SK-N-SH (cell line): ENCODE results near the gene ESRRG. TPM values are rescaled to one million over a fixed set of nuclear protein-coding genes. Genes with fewer than 3 reads are reported as not detected.

ENCODE experiments used
- CTCF ChIA-PET: fragments of 300-600, 350-600 bp; formaldehyde crosslinking; extraction: SDS; loops from one replicate; lab custom pipeline; 2021; lab: Yijun Ruan, JAX
- POLR2A ChIA-PET: fragments of 350-600 bp; sonication (Branson Sonifier 250); formaldehyde crosslinking; extraction: SDS; loops from one replicate; lab custom pipeline; 2020; ENCODE audit warnings: antibody characterized with exemption, inconsistent platforms; lab: Yijun Ruan, JAX
- DNase-seq: peaks from one replicate; pipeline ENCODE4 v3.0.0; 2012
- H2AFZ ChIP-seq: fragments of 200-600 bp; sonication (generic); 2 replicates; pipeline ENCODE4 v1.8.1; 2016; ENCODE audit warnings: antibody characterized with exemption, mild to moderate bottlenecking, low read depth
- H3F3A ChIP-seq: fragments of 200-600 bp; sonication (generic); replicated peaks from 2 replicates; pipeline ENCODE3; 2016; ENCODE audit warnings: antibody characterized with exemption, mild to moderate bottlenecking; ENCODE audit not compliant: insufficient read depth
- H3K27ac ChIP-seq, 2 experiments: fragments of 200-500 bp in 1 of 2; fragments of 200-600 bp in 1 of 2; sonication (Bioruptor generic) in 1 of 2; sonication (generic), shearing (Covaris generic) in 1 of 2; 2 replicates each; pipeline versions ENCODE4 v1.5.1 to v1.6.1; 2014 to 2016; ENCODE audit warnings: low read depth in 2 of 2, inconsistent platforms in 1 of 2, low read length in 1 of 2, mild to moderate bottlenecking in 1 of 2, mixed read lengths in 1 of 2
- H3K27me3 ChIP-seq: fragments of 200-600 bp; sonication (generic), shearing (Covaris generic); 2 replicates; pipeline ENCODE4 v1.6.1; 2016; ENCODE audit warnings: mixed run types; ENCODE audit not compliant: insufficient read depth
- H3K36me3 ChIP-seq, 2 experiments: fragments of 200-500 bp in 1 of 2; fragments of 200-600 bp in 1 of 2; sonication (Bioruptor generic) in 1 of 2; sonication (generic) in 1 of 2; replicated peaks in 1 of 2; 2 replicates each; pipeline versions ENCODE3 to v1.5.1; 2014 to 2016; ENCODE audit warnings: low read length in 1 of 2, mild to moderate bottlenecking in 1 of 2; ENCODE audit not compliant: insufficient read depth in 2 of 2, control insufficient read depth in 1 of 2
- H3K4me1 ChIP-seq, 2 experiments: fragments of 200-500 bp in 1 of 2; fragments of 200-600 bp in 1 of 2; sonication (Bioruptor generic) in 1 of 2; sonication (generic), shearing (Covaris generic) in 1 of 2; 2 replicates each; pipeline versions ENCODE4 v1.5.1 to v1.6.1; 2014 to 2016; ENCODE audit warnings: low read depth in 1 of 2, low read length in 1 of 2, mixed run types in 1 of 2; ENCODE audit not compliant: insufficient read depth in 2 of 2, control insufficient read depth in 1 of 2
- H3K4me2 ChIP-seq: fragments of 200-600 bp; sonication (generic), shearing (Covaris generic); 2 replicates; pipeline ENCODE4 v1.6.1; 2017; ENCODE audit warnings: mixed run types
- H3K4me3 ChIP-seq, 2 experiments: fragments of 200-500 bp in 1 of 2; fragments of 200-600 bp in 1 of 2; sonication (Bioruptor generic) in 1 of 2; sonication (generic), shearing (Covaris generic) in 1 of 2; 2 replicates each; pipeline versions ENCODE4 v1.5.1 to v1.8.1; 2014 to 2016; ENCODE audit warnings: low read depth in 2 of 2, inconsistent platforms in 1 of 2, low read length in 1 of 2, mild to moderate bottlenecking in 1 of 2, mixed read lengths in 1 of 2, moderate library complexity in 1 of 2
- H3K79me2 ChIP-seq: fragments of 200-600 bp; sonication (generic); 2 replicates; pipeline ENCODE4 v1.8.1; 2017; ENCODE audit warnings: mild to moderate bottlenecking; ENCODE audit not compliant: insufficient read depth
- H3K9ac ChIP-seq: fragments of 200-600 bp; sonication (generic); 2 replicates; pipeline ENCODE4 v1.6.1; 2017; ENCODE audit warnings: mixed run types
- H3K9me2 ChIP-seq: fragments of 200-600 bp; sonication (generic); 2 replicates; pipeline ENCODE4 v1.6.1; 2017; ENCODE audit warnings: mixed run types
- H3K9me3 ChIP-seq: fragments of 200-600 bp; sonication (generic); 2 replicates; pipeline ENCODE4 v1.6.1; 2017; ENCODE audit warnings: mixed run types, mild to moderate bottlenecking, moderate library complexity
- H4K20me1 ChIP-seq: fragments of 200-600 bp; sonication (generic); 2 replicates; pipeline ENCODE4 v1.6.1; 2017; ENCODE audit warnings: mild to moderate bottlenecking, mixed run types; ENCODE audit not compliant: insufficient read depth
- ELF1 ChIP-seq: IDR thresholded peaks from 2 replicates; pipeline ENCODE4 v1.4.0; 2012
- EZH2phosphoT487 ChIP-seq: fragments of 200-600 bp; sonication (generic); IDR thresholded peaks from 2 replicates; pipeline ENCODE4 v1.6.1; 2017; ENCODE audit warnings: low read depth, mixed run types, mild to moderate bottlenecking, antibody characterized with exemption, moderate library complexity, borderline replicate concordance
- FOXJ3 ChIP-seq: sonication (generic); formaldehyde crosslinking; IDR thresholded peaks from 2 replicates; pipeline ENCODE4 v1.5.1; 2020; ENCODE audit warnings: mild to moderate bottlenecking, missing genetic modification reagents
- FOXM1 ChIP-seq: IDR thresholded peaks from 2 replicates; pipeline ENCODE4 v1.4.0; 2012; ENCODE audit warnings: low read depth, mild to moderate bottlenecking
- GATA2 ChIP-seq: sonication (generic); formaldehyde crosslinking; IDR thresholded peaks from 2 replicates; pipeline ENCODE4 v1.5.0; 2020; ENCODE audit warnings: mild to moderate bottlenecking, missing genetic modification reagents
- JUND ChIP-seq: IDR thresholded peaks from 2 replicates; pipeline ENCODE4 v1.4.0; 2012
- MEF2A ChIP-seq: IDR thresholded peaks from 2 replicates; pipeline ENCODE4 v1.4.0; 2012; ENCODE audit warnings: low read depth, borderline replicate concordance
- MXI1 ChIP-seq: IDR thresholded peaks from 2 replicates; pipeline ENCODE4 v1.6.1; 2012; ENCODE audit warnings: mild to moderate bottlenecking, low read depth, low read length, improper control_type of control experiment
- NFIC ChIP-seq: IDR thresholded peaks from 2 replicates; pipeline ENCODE4 v1.4.0; 2012; ENCODE audit warnings: borderline replicate concordance
- RAD21 ChIP-seq: IDR thresholded peaks from 2 replicates; pipeline ENCODE4 v1.6.1; 2012; ENCODE audit warnings: mild to moderate bottlenecking, low read length
- SIN3A ChIP-seq: IDR thresholded peaks from 2 replicates; pipeline ENCODE4 v1.6.1; 2012; ENCODE audit warnings: low read depth, mild to moderate bottlenecking, low read length, moderate library complexity, borderline replicate concordance
- SMC3 ChIP-seq: IDR thresholded peaks from 2 replicates; pipeline ENCODE4 v1.6.1; 2012; ENCODE audit warnings: low read depth, low read length, improper control_type of control experiment
- TAF1 ChIP-seq: IDR thresholded peaks from 2 replicates; pipeline ENCODE4 v1.6.1; 2012; ENCODE audit warnings: low read depth, mild to moderate bottlenecking, low read length, moderate library complexity, borderline replicate concordance
- TCF12 ChIP-seq: IDR thresholded peaks from 2 replicates; pipeline ENCODE4 v1.4.0; 2012
- TEAD4 ChIP-seq: IDR thresholded peaks from 2 replicates; pipeline ENCODE4 v1.4.0; 2012; ENCODE audit warnings: mild to moderate bottlenecking, borderline replicate concordance; ENCODE audit not compliant: insufficient read depth
- YY1 ChIP-seq: IDR thresholded peaks from 2 replicates; pipeline ENCODE4 v1.4.0; 2012; ENCODE audit warnings: low read depth, mild to moderate bottlenecking
- WGBS: methylation state at CpG from one replicate; pipeline ENCODE4 v1.1.6; 2017; ENCODE audit warnings: low lambda C conversion rate; 5-methylcytosine and 5-hydroxymethylcytosine counted together
- polyA plus RNA-seq, 3 experiments: library from polyadenylated mRNA; depleted of rRNA; stranded (reverse); fragments of >200 nt; gene quantifications; 2 replicates each; pipeline ENCODE4 v1.2.3, GENCODE V29; 2012
- TF ChIP-seq, protein P1 (sequence below): IDR thresholded peaks from 2 replicates; pipeline ENCODE4 v1.4.0; 2012; ENCODE audit warnings: low read depth, borderline replicate concordance
- TF ChIP-seq, protein P2 (sequence below): IDR thresholded peaks from 2 replicates; pipeline ENCODE4 v1.6.1; 2012; ENCODE audit warnings: mild to moderate bottlenecking, low read depth, low read length, moderate library complexity
- TF ChIP-seq, protein P3 (sequence below): fragments of 150-350 bp; IDR thresholded peaks from 2 replicates; pipeline ENCODE4 v1.6.1; 2017; ENCODE audit warnings: antibody characterized with exemption, low read length, low read depth, borderline replicate concordance
- TF ChIP-seq, protein P4 (sequence below): fragments of 150-350 bp; IDR thresholded peaks from 2 replicates; pipeline ENCODE4 v1.6.1; 2016; ENCODE audit warnings: mild to moderate bottlenecking, low read depth, low read length
- TF ChIP-seq, protein P5 (sequence below): IDR thresholded peaks from 2 replicates; pipeline ENCODE4 v1.4.0; 2012; ENCODE audit warnings: low read depth

Gene ESRRG
- polyA plus RNA-seq, 1 of the 3 experiments (the other 2 are of a cell fraction), result 0.26 TPM

DNA sequence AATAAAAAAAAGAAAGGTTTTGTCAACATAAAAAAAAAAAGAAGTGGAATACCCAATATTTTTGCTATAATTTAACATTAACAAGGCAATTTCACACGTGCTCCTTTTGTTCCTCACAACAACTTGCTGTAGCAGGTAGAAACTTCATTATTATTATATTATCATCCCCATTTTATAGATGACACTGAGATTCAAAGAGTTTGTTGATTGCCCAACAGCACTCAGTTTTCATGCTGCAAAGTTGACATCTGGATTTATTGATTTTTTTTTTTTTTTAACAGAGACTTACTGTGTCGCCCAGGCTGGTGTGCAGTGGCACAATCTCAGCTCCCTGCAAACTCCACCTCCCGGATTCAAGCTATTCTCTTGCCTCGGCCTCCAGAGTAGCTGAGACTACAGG is 8.9 kb upstream of the ESRRG start:
- Histone ChIP-seq H3K9me2 (no peaks in the 10 kb centered on the region), H3K4me1 (no peaks in the 10 kb centered on the region), H3F3A (no peaks in the 10 kb centered on the region), H3K4me3 (no peak overlapping the region), H3K27me3 (no peaks in the 10 kb centered on the region), H4K20me1 (no peaks in the 10 kb centered on the region), H3K79me2 (no peaks in the 10 kb centered on the region), H3K9me3 (no peaks in the 10 kb centered on the region), H3K27ac (no peak overlapping the region), H3K9ac (no peak overlapping the region), H3K4me2 (no peak overlapping the region), H2AFZ (no peak overlapping the region), H3K36me3 (no peaks in the 10 kb centered on the region)
- ChIA-PET POLR2A (no interaction called here), CTCF (interaction anchor here (0.6 to 3.7 kb wide), 5 partner anchors 10 to 740 kb away, joined by 3 to 13 read pairs (median 3); no protein-coding TSS in a partner anchor)
- no peak for TF ChIP-seq FOXJ3
- TF ChIP-seq EZH2phosphoT487, result no peak
- TF ChIP-seq, protein P1, sequence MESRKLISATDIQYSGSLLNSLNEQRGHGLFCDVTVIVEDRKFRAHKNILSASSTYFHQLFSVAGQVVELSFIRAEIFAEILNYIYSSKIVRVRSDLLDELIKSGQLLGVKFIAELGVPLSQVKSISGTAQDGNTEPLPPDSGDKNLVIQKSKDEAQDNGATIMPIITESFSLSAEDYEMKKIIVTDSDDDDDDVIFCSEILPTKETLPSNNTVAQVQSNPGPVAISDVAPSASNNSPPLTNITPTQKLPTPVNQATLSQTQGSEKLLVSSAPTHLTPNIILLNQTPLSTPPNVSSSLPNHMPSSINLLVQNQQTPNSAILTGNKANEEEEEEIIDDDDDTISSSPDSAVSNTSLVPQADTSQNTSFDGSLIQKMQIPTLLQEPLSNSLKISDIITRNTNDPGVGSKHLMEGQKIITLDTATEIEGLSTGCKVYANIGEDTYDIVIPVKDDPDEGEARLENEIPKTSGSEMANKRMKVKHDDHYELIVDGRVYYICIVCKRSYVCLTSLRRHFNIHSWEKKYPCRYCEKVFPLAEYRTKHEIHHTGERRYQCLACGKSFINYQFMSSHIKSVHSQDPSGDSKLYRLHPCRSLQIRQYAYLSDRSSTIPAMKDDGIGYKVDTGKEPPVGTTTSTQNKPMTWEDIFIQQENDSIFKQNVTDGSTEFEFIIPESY, result no peak
- TF ChIP-seq GATA2 (CRISPR knock-in tag), result no peak
- no peak for TF ChIP-seq MXI1
- no peak for TF ChIP-seq SIN3A
- TF ChIP-seq, protein P2, sequence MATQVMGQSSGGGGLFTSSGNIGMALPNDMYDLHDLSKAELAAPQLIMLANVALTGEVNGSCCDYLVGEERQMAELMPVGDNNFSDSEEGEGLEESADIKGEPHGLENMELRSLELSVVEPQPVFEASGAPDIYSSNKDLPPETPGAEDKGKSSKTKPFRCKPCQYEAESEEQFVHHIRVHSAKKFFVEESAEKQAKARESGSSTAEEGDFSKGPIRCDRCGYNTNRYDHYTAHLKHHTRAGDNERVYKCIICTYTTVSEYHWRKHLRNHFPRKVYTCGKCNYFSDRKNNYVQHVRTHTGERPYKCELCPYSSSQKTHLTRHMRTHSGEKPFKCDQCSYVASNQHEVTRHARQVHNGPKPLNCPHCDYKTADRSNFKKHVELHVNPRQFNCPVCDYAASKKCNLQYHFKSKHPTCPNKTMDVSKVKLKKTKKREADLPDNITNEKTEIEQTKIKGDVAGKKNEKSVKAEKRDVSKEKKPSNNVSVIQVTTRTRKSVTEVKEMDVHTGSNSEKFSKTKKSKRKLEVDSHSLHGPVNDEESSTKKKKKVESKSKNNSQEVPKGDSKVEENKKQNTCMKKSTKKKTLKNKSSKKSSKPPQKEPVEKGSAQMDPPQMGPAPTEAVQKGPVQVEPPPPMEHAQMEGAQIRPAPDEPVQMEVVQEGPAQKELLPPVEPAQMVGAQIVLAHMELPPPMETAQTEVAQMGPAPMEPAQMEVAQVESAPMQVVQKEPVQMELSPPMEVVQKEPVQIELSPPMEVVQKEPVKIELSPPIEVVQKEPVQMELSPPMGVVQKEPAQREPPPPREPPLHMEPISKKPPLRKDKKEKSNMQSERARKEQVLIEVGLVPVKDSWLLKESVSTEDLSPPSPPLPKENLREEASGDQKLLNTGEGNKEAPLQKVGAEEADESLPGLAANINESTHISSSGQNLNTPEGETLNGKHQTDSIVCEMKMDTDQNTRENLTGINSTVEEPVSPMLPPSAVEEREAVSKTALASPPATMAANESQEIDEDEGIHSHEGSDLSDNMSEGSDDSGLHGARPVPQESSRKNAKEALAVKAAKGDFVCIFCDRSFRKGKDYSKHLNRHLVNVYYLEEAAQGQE, result no peak
- no peak for TF ChIP-seq SMC3
- TF ChIP-seq MEF2A, result no peak
- no peak for TF ChIP-seq FOXM1
- no peak for TF ChIP-seq ELF1
- no peak for TF ChIP-seq TEAD4
- TF ChIP-seq RAD21, result no peak
- no peak for DNase-seq
- 70% methylated on average over 4 of the region's 4 CpGs for WGBS

DNA sequence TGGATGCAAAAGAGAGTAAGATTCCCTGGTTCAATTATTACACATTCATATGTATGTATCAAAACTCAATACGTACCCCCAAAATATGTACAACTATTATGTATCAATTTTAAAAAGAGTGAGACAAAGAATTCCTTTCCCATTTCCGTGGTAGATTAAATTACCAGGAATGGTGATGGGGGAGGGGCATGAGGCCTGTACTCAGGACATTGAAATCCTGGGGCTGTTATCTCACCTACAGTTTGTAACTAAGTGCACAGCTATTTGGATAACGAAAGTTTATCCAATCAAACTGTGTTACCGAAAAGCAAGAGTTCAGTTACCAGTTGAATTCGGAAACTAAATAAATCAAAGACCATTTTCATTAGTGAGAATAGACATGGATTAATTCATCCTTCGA is 8.3 kb upstream of the ESRRG start:
- Histone ChIP-seq H3K4me1 (no peaks in the 10 kb centered on the region; a peak in 1 of 4 replicates), H3K79me2 (no peaks in the 10 kb centered on the region), H3K9me2 (no peaks in the 10 kb centered on the region), H3K27ac (no peak overlapping the region), H3K4me2 (no peak overlapping the region), H4K20me1 (no peaks in the 10 kb centered on the region), H3K36me3 (no peaks in the 10 kb centered on the region), H3F3A (no peaks in the 10 kb centered on the region), H2AFZ (no peak overlapping the region), H3K27me3 (no peaks in the 10 kb centered on the region), H3K9ac (no peak overlapping the region), H3K4me3 (no peak overlapping the region), H3K9me3 (no peaks in the 10 kb centered on the region)
- POLR2A ChIA-PET, result no interaction called here
- 84% methylated on average over 6 of the region's 6 CpGs for WGBS
- CTCF ChIA-PET, result interaction anchor here (0.6 to 3.7 kb wide), 5 partner anchors 10 to 739 kb away, joined by 3 to 13 read pairs (median 3); no protein-coding TSS in a partner anchor
- DNase-seq, result no peak
- no peak for TF ChIP-seq TAF1
- no peak for TF ChIP-seq NFIC
- TF ChIP-seq SIN3A, result no peak
- no peak for TF ChIP-seq TCF12
- TF ChIP-seq, protein P3, sequence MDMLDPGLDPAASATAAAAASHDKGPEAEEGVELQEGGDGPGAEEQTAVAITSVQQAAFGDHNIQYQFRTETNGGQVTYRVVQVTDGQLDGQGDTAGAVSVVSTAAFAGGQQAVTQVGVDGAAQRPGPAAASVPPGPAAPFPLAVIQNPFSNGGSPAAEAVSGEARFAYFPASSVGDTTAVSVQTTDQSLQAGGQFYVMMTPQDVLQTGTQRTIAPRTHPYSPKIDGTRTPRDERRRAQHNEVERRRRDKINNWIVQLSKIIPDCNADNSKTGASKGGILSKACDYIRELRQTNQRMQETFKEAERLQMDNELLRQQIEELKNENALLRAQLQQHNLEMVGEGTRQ, result no peak
- TF ChIP-seq, protein P4, sequence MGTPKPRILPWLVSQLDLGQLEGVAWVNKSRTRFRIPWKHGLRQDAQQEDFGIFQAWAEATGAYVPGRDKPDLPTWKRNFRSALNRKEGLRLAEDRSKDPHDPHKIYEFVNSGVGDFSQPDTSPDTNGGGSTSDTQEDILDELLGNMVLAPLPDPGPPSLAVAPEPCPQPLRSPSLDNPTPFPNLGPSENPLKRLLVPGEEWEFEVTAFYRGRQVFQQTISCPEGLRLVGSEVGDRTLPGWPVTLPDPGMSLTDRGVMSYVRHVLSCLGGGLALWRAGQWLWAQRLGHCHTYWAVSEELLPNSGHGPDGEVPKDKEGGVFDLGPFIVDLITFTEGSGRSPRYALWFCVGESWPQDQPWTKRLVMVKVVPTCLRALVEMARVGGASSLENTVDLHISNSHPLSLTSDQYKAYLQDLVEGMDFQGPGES, result no peak
- TF ChIP-seq FOXJ3, result no peak
- TF ChIP-seq JUND, result no peak
- TF ChIP-seq YY1, result no peak
- TF ChIP-seq, protein P5, sequence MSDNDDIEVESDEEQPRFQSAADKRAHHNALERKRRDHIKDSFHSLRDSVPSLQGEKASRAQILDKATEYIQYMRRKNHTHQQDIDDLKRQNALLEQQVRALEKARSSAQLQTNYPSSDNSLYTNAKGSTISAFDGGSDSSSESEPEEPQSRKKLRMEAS, result no peak
